Measurements from ENCODE around the gene NPL. TPM values are rescaled to one million over a fixed set of nuclear protein-coding genes. Genes with fewer than 3 reads are reported as not detected.

Gene NPL
- total RNA-seq, 2 experiments from 2014 or later: 3.7 to 5.0 TPM

- Mint-ChIP-seq H3K27ac (no peak overlapping the region), H3K4me1 (peaks cover 4% of the 10 kb centered on the region), H3K4me3 (no peak overlapping the region), H3K36me3 (ENCODE audit: low read depth) (peaks cover 83% of the 10 kb centered on the region), H3K27me3 (no peaks in the 10 kb centered on the region), H3K9me3 (no peaks in the 10 kb centered on the region)
- POLR2A ChIA-PET: no interaction called here
- DNase-seq: no peak
- CTCF ChIA-PET: interaction anchor here (0.8 kb wide), 1 partner anchor 11 kb away, joined by 3 read pairs; no protein-coding TSS in a partner anchor
Measured at GRCh38 chr1:182867861-182868260, 78.3 kb downstream of the NPL start.

- peaks cover 92% of the 10 kb centered on the region for H3K36me3 Mint-ChIP-seq (ENCODE audit: low read depth)
- ChIA-PET CTCF (no interaction called here), POLR2A (no interaction called here)
- H3K9me3 Mint-ChIP-seq: no peaks in the 10 kb centered on the region
- H3K27me3 Mint-ChIP-seq: no peaks in the 10 kb centered on the region
- no peak overlapping the region for H3K4me3 Mint-ChIP-seq
- no peak for DNase-seq
- H3K4me1 Mint-ChIP-seq: peaks cover 4% of the 10 kb centered on the region
- H3K27ac Mint-ChIP-seq: no peak overlapping the region
Measured at GRCh38 chr1:182869241-182869666, 79.7 kb downstream of the NPL start.

GRCh38 chr1:182872881-182873280, 83.3 kb downstream of the NPL start:
- Mint-ChIP-seq H3K4me1 (peaks cover 13% of the 10 kb centered on the region), H3K27me3 (no peaks in the 10 kb centered on the region), H3K4me3 (no peak overlapping the region), H3K36me3 (ENCODE audit: low read depth) (peaks cover 91% of the 10 kb centered on the region), H3K9me3 (no peaks in the 10 kb centered on the region), H3K27ac (no peak overlapping the region)
- no peak for DNase-seq
- ChIA-PET POLR2A (interaction anchor here (1.1 to 1.6 kb wide), 2 partner anchors 17 to 33 kb away, joined by 3 to 4 read pairs; no protein-coding TSS in a partner anchor), CTCF (no interaction called here)

GRCh38 chr1:182875889-182876288, 86.3 kb downstream of the NPL start:
- ChIA-PET POLR2A (interaction anchor here (0.9 kb wide), 2 partner anchors 13 to 18 kb away, joined by 3 read pairs; no protein-coding TSS in a partner anchor), CTCF (no interaction called here)
- Mint-ChIP-seq H3K4me3 (no peak overlapping the region), H3K9me3 (no peaks in the 10 kb centered on the region), H3K27ac (no peak overlapping the region), H3K27me3 (no peaks in the 10 kb centered on the region), H3K36me3 (ENCODE audit: low read depth) (peaks cover 96% of the 10 kb centered on the region), H3K4me1 (peaks cover 13% of the 10 kb centered on the region)
- DNase-seq: no peak

- no peak overlapping the region for H3K4me3 Mint-ChIP-seq
- H3K27ac Mint-ChIP-seq: no peak overlapping the region
- peaks cover 97% of the 10 kb centered on the region for H3K36me3 Mint-ChIP-seq (ENCODE audit: low read depth)
- CTCF ChIA-PET: interaction anchor here (1.6 kb wide), 1 partner anchor 11 kb away, joined by 3 read pairs; no protein-coding TSS in a partner anchor
- H3K9me3 Mint-ChIP-seq: no peaks in the 10 kb centered on the region
- no peak for DNase-seq
- H3K27me3 Mint-ChIP-seq: no peaks in the 10 kb centered on the region
- H3K4me1 Mint-ChIP-seq: peaks cover 13% of the 10 kb centered on the region
- POLR2A ChIA-PET: interaction anchor here (1.4 kb wide), 1 partner anchor 13 kb away, joined by 4 read pairs; no protein-coding TSS in a partner anchor
Measured at GRCh38 chr1:182877331-182877730, 87.8 kb downstream of the NPL start.

GRCh38 chr1:182877842-182878241, 88.3 kb downstream of the NPL start:
- Mint-ChIP-seq H3K9me3 (no peaks in the 10 kb centered on the region), H3K36me3 (ENCODE audit: low read depth) (peaks cover 97% of the 10 kb centered on the region), H3K27ac (no peak overlapping the region), H3K4me3 (no peak overlapping the region), H3K27me3 (no peaks in the 10 kb centered on the region), H3K4me1 (peaks cover 13% of the 10 kb centered on the region)
- CTCF ChIA-PET: interaction anchor here (1.6 kb wide), 1 partner anchor 11 kb away, joined by 3 read pairs; no protein-coding TSS in a partner anchor
- no peak for DNase-seq
- POLR2A ChIA-PET: interaction anchor here (1.4 kb wide), 1 partner anchor 12 kb away, joined by 4 read pairs; no protein-coding TSS in a partner anchor

Other genes starting within 250 kb of the NPL start
- gene RNASEL, start 200.5 kb upstream of the NPL start, total RNA-seq: 1 to 10 TPM; 8.4 to 8.8 TPM
- 1 to 10 TPM; 6.4 to 6.9 TPM for gene RGS16, start 185.4 kb upstream of the NPL start, total RNA-seq
- not detected for gene RGS8, start 105.2 kb upstream of the NPL start, total RNA-seq
- gene DHX9, start 49.6 kb downstream of the NPL start, total RNA-seq: 100 to 1,000 TPM; 163 to 171 TPM
- gene SHCBP1L, start 163.4 kb downstream of the NPL start, total RNA-seq: not detected
- gene LAMC1, start 233.6 kb downstream of the NPL start, total RNA-seq: under 1 TPM in 1 of 2 experiments, not detected in 1; 0.53 TPM

Measured in activated CD4-positive, alpha-beta memory T cell treated with anti-CD3 and anti-CD28 coated beads, Interleukin-2, amount 10 ng/mL, durations not matched to agents 7 days and 5 days (primary cell).